ENCODE measurements around the gene PDIA2. TPM values are rescaled to one million over a fixed set of nuclear protein-coding genes. Genes with fewer than 3 reads are reported as not detected.
"Not testable (repeated sequence)": the region's sequence is repeated elsewhere in the genome, so short reads cannot be mapped to it uniquely, and the experiment has no call there.

PDIA2 gene
- total RNA-seq, 1 experiment from 2014 or later: 0.71 TPM

DNA sequence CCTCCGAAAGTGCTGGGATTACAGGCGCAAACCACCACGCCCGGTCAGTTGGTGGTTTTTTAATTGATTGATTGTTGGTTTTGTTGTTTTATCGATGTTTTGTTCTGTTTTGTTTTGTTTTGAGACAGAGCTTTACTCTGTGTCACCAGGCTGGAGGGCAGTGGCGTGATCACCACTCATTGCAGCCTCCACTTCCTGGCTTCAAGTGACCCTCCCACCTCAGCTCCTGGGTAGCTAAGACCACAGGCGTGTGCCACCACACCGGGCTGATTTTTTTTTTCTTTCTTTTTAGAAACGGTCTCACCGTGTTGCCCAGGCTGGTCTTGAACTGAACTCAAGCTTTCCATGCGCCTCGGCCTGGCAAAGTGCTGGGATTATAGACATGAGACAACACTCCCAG is 35.9 kb upstream of the PDIA2 start:
- Histone ChIP-seq H2AFZ (ENCODE audit: low read length) (no peak overlapping the region), H3K36me3 (ENCODE audit: insufficient read depth, low read length) (no peaks in the 10 kb centered on the region), H4K20me1 (ENCODE audit: insufficient read depth, low read depth, low read length) (no peaks in the 10 kb centered on the region), H3K9me3 (ENCODE audit: low read length) (no peaks in the 10 kb centered on the region), H3K4me1 (ENCODE audit: low read length) (no peaks in the 10 kb centered on the region), H3K9me2 (replicated peaks; ENCODE audit: insufficient read depth, low read length) (no peaks in the 10 kb centered on the region), H3K79me2 (ENCODE audit: low read length) (peaks cover 31% of the 10 kb centered on the region), H3K4me2 (ENCODE audit: low read depth, low read length, poor library complexity, severe bottlenecking) (no peak overlapping the region), H3K4me3 (ENCODE audit: low read length) (no peak overlapping the region), H3K9ac (ENCODE audit: low read length) (no peak overlapping the region), H3K27me3 (ENCODE audit: low read length) (no peaks in the 10 kb centered on the region), H3K27ac (ENCODE audit: low read length) (no peak overlapping the region)
- DNase-seq: no peak

GRCh38 chr16:249431-249830 is 33.5 kb upstream of the PDIA2 start:
- no peaks in the 10 kb centered on the region for H4K20me1 ChIP-seq (ENCODE audit: insufficient read depth, low read depth, low read length)
- no peaks in the 10 kb centered on the region for H3K36me3 ChIP-seq (ENCODE audit: insufficient read depth, low read length)
- no peak overlapping the region for H3K9ac ChIP-seq (ENCODE audit: low read length)
- peaks cover 11% of the 10 kb centered on the region; the same call in 1 of the 2 replicates for H3K79me2 ChIP-seq (ENCODE audit: low read length)
- no peak overlapping the region for H3K4me3 ChIP-seq (ENCODE audit: low read length)
- DNase-seq: no peak
- no peaks in the 10 kb centered on the region for H3K27me3 ChIP-seq (ENCODE audit: low read length)
- H3K4me1 ChIP-seq (ENCODE audit: low read length): no peaks in the 10 kb centered on the region
- no peaks in the 10 kb centered on the region for H3K9me2 ChIP-seq (replicated peaks; ENCODE audit: insufficient read depth, low read length)
- H3K27ac ChIP-seq (ENCODE audit: low read length): no peak overlapping the region
- H3K9me3 ChIP-seq (ENCODE audit: low read length): no peaks in the 10 kb centered on the region
- no peak overlapping the region for H3K4me2 ChIP-seq (ENCODE audit: low read depth, low read length, poor library complexity, severe bottlenecking)
- H2AFZ ChIP-seq (ENCODE audit: low read length): no peak overlapping the region

DNA sequence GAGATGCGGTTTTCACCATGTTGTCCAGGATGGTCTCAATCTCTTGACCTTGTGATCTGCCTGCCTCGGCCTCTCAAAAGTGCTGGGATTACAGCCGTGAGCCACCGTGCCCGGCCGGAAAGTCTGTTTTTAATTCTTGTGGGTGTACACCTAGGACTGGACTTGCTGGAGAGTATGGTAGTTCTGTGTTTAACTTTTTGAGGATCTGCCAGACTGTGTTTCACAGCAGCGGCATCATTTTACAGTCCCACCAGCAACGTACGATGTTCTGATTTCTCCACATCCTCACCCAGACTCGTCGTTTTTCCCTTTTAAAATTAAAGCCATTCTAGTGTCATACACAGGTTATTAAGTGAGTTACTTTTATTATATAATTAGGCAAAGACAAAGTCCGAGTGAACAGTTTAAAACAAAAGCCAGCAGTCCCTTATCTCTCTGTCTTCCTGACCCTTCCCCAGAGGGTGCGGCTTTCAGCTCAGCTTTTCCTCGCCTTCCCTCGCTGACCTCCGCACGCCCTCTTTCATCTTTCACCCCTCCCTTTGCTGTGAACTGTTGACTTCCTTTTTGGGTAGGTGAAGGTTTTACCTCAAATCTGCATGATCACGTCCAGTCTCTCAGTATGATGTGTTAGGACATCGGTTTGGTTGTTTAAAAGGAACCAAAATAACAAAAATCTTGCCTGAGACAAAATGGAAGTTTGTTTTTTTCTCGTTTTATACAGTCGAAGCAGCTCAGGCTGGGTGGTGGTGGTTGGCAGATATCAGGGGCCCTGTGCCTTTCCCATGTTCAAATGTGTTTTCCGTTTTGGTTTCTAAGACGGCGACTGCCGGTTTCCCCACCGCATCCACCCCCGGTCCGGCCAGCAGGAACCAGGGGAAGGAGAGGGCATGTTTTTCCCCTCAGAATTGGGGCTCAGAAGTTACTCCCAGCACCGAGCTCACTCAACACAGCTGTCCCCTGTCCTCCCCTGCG is 30.3 kb upstream of the PDIA2 start:
- Histone ChIP-seq H3K9ac (ENCODE audit: low read length) (no peak overlapping the region), H4K20me1 (ENCODE audit: insufficient read depth, low read depth, low read length) (no peaks in the 10 kb centered on the region), H2AFZ (ENCODE audit: low read length) (no peak overlapping the region), H3K36me3 (ENCODE audit: insufficient read depth, low read length) (no peaks in the 10 kb centered on the region), H3K9me2 (replicated peaks; ENCODE audit: insufficient read depth, low read length) (no peaks in the 10 kb centered on the region), H3K4me1 (ENCODE audit: low read length) (no peaks in the 10 kb centered on the region), H3K27me3 (ENCODE audit: low read length) (no peaks in the 10 kb centered on the region), H3K9me3 (ENCODE audit: low read length) (no peaks in the 10 kb centered on the region), H3K79me2 (ENCODE audit: low read length) (no peaks in the 10 kb centered on the region; the same call in 1 of the 2 replicates), H3K27ac (ENCODE audit: low read length) (no peak overlapping the region), H3K4me3 (ENCODE audit: low read length) (no peak overlapping the region), H3K4me2 (ENCODE audit: low read depth, low read length, poor library complexity, severe bottlenecking) (no peak overlapping the region)
- no peak for DNase-seq

DNA sequence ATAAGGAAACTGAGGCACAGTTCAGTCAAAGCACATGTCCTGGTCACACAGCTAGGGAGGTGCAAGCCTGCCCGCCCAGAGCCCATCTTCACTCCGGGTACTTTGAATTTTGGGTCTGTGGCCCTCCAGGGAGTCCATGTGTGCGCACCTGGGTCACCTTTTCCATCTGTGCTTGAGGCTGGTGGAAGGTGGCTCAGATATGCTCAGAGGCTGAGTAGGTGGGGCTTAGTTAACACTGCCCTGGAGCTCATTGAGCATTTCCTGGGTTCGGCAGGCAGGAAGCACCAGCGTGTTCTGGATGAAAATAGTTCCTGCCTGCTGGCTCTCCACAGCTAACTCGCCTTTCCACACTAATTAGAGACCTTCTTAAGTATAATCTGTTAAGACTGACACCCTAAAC is 29.1 kb upstream of the PDIA2 start:
- Histone ChIP-seq H3K9me3 (ENCODE audit: low read length) (no peaks in the 10 kb centered on the region), H3K27me3 (ENCODE audit: low read length) (no peaks in the 10 kb centered on the region), H4K20me1 (ENCODE audit: insufficient read depth, low read depth, low read length) (no peaks in the 10 kb centered on the region), H3K9me2 (replicated peaks; ENCODE audit: insufficient read depth, low read length) (no peaks in the 10 kb centered on the region), H3K4me1 (ENCODE audit: low read length) (no peaks in the 10 kb centered on the region), H2AFZ (ENCODE audit: low read length) (no peak overlapping the region), H3K4me3 (ENCODE audit: low read length) (no peak overlapping the region), H3K36me3 (ENCODE audit: insufficient read depth, low read length) (no peaks in the 10 kb centered on the region), H3K4me2 (ENCODE audit: low read depth, low read length, poor library complexity, severe bottlenecking) (no peak overlapping the region), H3K9ac (ENCODE audit: low read length) (no peak overlapping the region), H3K79me2 (ENCODE audit: low read length) (no peaks in the 10 kb centered on the region; the same call in 1 of the 2 replicates), H3K27ac (ENCODE audit: low read length) (no peak overlapping the region)
- no peak for DNase-seq

- H4K20me1 ChIP-seq (ENCODE audit: insufficient read depth, low read depth, low read length): no peaks in the 10 kb centered on the region
- H3K79me2 ChIP-seq (ENCODE audit: low read length): no peaks in the 10 kb centered on the region
Observed at GRCh38 chr16:254461-254860, 28.5 kb upstream of the PDIA2 start.

DNA sequence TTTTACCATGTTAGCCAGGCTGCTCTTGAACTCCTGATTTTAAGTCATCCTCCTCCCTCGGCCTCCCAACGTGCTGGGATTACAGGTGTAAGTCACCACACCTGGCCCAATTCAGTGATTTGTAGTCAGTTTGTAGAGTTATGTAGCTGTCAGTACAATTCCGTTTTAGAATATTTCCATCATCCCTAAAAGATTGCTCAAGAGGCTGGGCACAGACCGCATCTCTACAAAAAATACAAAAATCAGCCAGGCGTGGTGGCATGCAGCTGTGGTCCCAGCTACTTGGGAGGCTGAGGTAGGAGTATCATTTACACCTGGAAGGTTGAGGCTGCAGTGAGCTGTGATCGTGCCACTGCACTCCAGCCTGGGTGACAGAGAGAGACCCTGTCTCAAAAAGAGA is 27.8 kb upstream of the PDIA2 start:
- no peak overlapping the region for H3K27ac ChIP-seq (ENCODE audit: low read length)
- no peaks in the 10 kb centered on the region for H3K79me2 ChIP-seq (ENCODE audit: low read length)
- H3K4me2 ChIP-seq (ENCODE audit: low read depth, low read length, poor library complexity, severe bottlenecking): no peak overlapping the region
- no peak overlapping the region for H2AFZ ChIP-seq (ENCODE audit: low read length)
- H3K9ac ChIP-seq (ENCODE audit: low read length): no peak overlapping the region
- no peaks in the 10 kb centered on the region for H3K27me3 ChIP-seq (ENCODE audit: low read length)
- no peak overlapping the region for H3K4me3 ChIP-seq (ENCODE audit: low read length)
- H3K36me3 ChIP-seq (ENCODE audit: insufficient read depth, low read length): no peaks in the 10 kb centered on the region
- no peaks in the 10 kb centered on the region for H3K9me2 ChIP-seq (replicated peaks; ENCODE audit: insufficient read depth, low read length)
- no peak for DNase-seq
- H3K9me3 ChIP-seq (ENCODE audit: low read length): no peaks in the 10 kb centered on the region
- H3K4me1 ChIP-seq (ENCODE audit: low read length): no peaks in the 10 kb centered on the region
- H4K20me1 ChIP-seq (ENCODE audit: insufficient read depth, low read depth, low read length): no peaks in the 10 kb centered on the region

More at GRCh38 chr16:254461-254860, 28.5 kb upstream of the PDIA2 start:
- Histone ChIP-seq H3K27me3 (ENCODE audit: low read length) (no peaks in the 10 kb centered on the region), H3K36me3 (ENCODE audit: insufficient read depth, low read length) (no peaks in the 10 kb centered on the region), H3K4me1 (ENCODE audit: low read length) (no peaks in the 10 kb centered on the region), H3K9ac (ENCODE audit: low read length) (no peak overlapping the region), H3K4me3 (ENCODE audit: low read length) (no peak overlapping the region), H3K27ac (ENCODE audit: low read length) (no peak overlapping the region), H3K9me3 (ENCODE audit: low read length) (no peaks in the 10 kb centered on the region), H3K4me2 (ENCODE audit: low read depth, low read length, poor library complexity, severe bottlenecking) (no peak overlapping the region), H3K9me2 (replicated peaks; ENCODE audit: insufficient read depth, low read length) (no peaks in the 10 kb centered on the region), H2AFZ (ENCODE audit: low read length) (no peak overlapping the region)
- DNase-seq: no peak

DNA sequence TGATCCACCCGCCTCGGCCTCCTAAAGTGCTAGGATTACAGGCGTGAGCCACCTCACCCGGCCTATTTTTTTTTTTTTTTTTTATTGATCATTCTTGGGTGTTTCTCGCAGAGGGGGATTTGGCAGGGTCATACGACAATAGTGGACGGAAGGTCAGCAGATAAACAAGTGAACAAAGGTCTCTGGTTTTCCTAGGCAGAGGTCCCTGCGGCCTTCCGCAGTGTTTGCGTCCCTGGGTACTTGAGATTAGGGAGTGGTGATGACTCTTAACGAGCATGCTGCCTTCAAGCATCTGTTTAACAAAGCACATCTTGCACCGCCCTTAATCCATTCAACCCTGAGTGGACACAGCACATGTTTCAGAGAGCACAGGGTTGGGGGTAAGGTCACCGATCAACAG is 24.9 kb upstream of the PDIA2 start:
- not testable (repeated sequence) for H3K9ac ChIP-seq (ENCODE audit: low read length); H3K9me3 ChIP-seq (ENCODE audit: low read length); H4K20me1 ChIP-seq (ENCODE audit: insufficient read depth, low read depth, low read length); H3K79me2 ChIP-seq (ENCODE audit: low read length); H3K9me2 ChIP-seq (replicated peaks; ENCODE audit: insufficient read depth, low read length); H3K4me2 ChIP-seq (ENCODE audit: low read depth, low read length, poor library complexity, severe bottlenecking); H3K27ac ChIP-seq (ENCODE audit: low read length); DNase-seq; H3K4me1 ChIP-seq (ENCODE audit: low read length); H2AFZ ChIP-seq (ENCODE audit: low read length); H3K4me3 ChIP-seq (ENCODE audit: low read length); H3K27me3 ChIP-seq (ENCODE audit: low read length); H3K36me3 ChIP-seq (ENCODE audit: insufficient read depth, low read length)

GRCh38 chr16:259226-259625 is 23.7 kb upstream of the PDIA2 start:
- H3K4me3 ChIP-seq (ENCODE audit: low read length): no peak overlapping the region
- no peaks in the 10 kb centered on the region for H3K4me1 ChIP-seq (ENCODE audit: low read length)
- H3K9me2 ChIP-seq (replicated peaks; ENCODE audit: insufficient read depth, low read length): no peaks in the 10 kb centered on the region
- H3K9ac ChIP-seq (ENCODE audit: low read length): no peak overlapping the region
- H3K36me3 ChIP-seq (ENCODE audit: insufficient read depth, low read length): no peaks in the 10 kb centered on the region
- no peak for DNase-seq
- no peaks in the 10 kb centered on the region for H3K27me3 ChIP-seq (ENCODE audit: low read length)
- H3K9me3 ChIP-seq (ENCODE audit: low read length): no peaks in the 10 kb centered on the region
- H4K20me1 ChIP-seq (ENCODE audit: insufficient read depth, low read depth, low read length): no peaks in the 10 kb centered on the region
- H3K4me2 ChIP-seq (ENCODE audit: low read depth, low read length, poor library complexity, severe bottlenecking): no peak overlapping the region
- H3K79me2 ChIP-seq (ENCODE audit: low read length): no peaks in the 10 kb centered on the region
- no peak overlapping the region for H3K27ac ChIP-seq (ENCODE audit: low read length)
- H2AFZ ChIP-seq (ENCODE audit: low read length): no peak overlapping the region

All from Karpas-422 (cell line).